Measurements from ENCODE around the gene POLR2H.

The POLR2H gene

DNA sequence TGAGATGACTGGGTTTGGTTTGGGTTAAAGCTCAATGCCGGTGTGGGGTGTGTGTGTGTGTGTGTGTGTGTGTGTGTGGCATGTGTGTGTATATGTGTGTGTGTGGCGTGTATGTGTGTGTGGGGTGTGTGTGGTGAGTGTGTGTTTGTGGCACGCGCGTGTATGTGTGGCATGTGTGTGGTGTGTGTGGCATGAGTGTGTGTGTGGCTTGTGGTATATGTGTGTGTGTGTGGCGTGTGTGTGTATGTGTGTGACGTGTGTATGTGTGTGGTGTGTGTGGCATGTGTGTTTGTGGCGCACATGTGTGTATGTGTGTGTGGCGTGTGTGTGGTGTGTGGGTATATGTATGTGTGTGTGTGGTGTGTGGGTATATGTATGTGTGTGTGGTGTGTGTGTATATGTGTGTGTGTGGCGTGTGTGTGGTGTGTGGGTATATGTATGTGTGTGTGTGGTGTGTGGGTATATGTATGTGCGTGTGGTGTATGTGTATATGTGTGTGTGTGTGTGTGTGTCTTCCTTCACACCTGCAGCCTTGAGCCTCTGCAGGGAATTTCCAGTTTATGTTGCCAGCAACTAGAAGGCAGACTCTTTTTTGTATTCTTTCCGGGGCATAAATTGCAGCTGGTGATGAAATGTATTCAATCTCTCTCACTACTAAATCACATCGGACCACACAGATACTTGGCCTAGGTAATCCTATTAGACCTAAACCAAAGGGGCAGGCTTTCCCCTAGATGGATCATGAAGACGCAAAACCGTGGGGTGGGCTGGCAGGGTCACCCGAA, 53.1 kb downstream of the POLR2H start:
- WGBS, 2 experiments: 84 to 88% methylated on average over 16 of the region's 16 CpGs
- no peak overlapping the region for H3K27ac ChIP-seq (ENCODE audit: insufficient read depth, low read depth, low read length, poor library complexity, severe bottlenecking)

DNA sequence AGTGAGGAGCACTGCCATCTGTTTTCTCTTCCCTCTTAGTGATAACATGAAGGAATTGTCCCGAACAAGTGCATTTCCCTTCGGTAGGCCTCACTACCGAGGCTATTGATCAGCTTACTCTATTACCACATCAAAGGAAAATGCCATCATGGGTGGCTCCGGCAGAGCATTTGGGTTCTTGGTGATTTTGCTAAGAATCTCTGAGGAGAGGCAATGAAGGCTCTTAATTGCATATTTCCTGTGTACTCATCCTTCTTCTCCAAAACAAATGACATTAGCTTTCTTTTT, 53.6 kb downstream of the POLR2H start:
- Histone ChIP-seq H3K27me3 (ENCODE audit: control insufficient read depth, insufficient read depth, low read length, poor library complexity, severe bottlenecking) (no peaks in the 10 kb centered on the region), H3K27ac (ENCODE audit: insufficient read depth, low read depth, low read length, poor library complexity, severe bottlenecking) (no peak overlapping the region), H3K4me3 (ENCODE audit: insufficient read depth, low read depth, low read length) (no peak overlapping the region), H3K9me3 (ENCODE audit: control insufficient read depth, low read length) (no peaks in the 10 kb centered on the region), H3K4me1 (ENCODE audit: control insufficient read depth, insufficient read depth, low read length) (no peaks in the 10 kb centered on the region), H3K36me3 (ENCODE audit: control insufficient read depth, insufficient read depth, low read length) (no peaks in the 10 kb centered on the region)
- WGBS, 2 experiments: 20 to 27% methylated on average over 4 of the region's 4 CpGs

More for the DNA sequence above, 53.1 kb downstream of the POLR2H start:
- Histone ChIP-seq H3K4me3 (ENCODE audit: insufficient read depth, low read depth, low read length) (no peak overlapping the region), H3K27me3 (ENCODE audit: control insufficient read depth, insufficient read depth, low read length, poor library complexity, severe bottlenecking) (no peaks in the 10 kb centered on the region), H3K9me3 (ENCODE audit: control insufficient read depth, low read length) (no peaks in the 10 kb centered on the region), H3K36me3 (ENCODE audit: control insufficient read depth, insufficient read depth, low read length) (no peaks in the 10 kb centered on the region), H3K4me1 (ENCODE audit: control insufficient read depth, insufficient read depth, low read length) (no peaks in the 10 kb centered on the region)

DNA sequence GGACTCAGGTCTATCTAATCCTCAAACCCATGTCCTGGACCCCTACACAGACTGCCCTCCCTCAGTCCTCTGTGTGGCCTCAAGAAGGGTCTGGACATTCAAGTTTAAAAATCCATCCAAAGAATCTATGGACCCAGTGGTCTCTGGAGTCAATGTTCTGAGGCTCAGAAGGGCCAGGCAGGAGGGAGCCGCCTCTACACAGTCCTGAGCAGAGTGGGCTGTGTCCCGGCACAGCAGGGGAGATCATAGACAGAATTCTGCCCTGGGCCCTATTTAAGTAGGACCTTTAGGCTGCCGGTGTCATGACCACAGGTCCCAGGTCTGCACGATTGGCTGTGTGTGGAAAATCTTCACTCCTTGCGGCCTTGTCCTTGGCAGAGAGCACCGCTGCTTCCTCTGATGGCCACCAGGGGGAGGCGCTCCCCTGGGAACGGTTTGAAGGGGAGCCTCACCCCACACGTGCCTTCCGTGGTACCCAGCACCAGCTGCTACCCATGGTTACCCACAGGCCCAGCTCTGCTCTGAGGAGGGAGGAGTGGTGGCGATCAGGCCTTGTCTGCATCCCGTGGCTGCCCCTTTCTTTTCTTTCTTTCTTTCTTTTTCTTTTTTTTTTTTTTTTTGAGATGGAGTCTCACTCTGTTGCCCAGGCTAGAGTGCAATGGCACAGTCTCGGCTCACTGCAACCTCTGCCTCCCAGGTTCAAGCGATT, 56.3 kb downstream of the POLR2H start:
- H3K4me3 ChIP-seq (ENCODE audit: insufficient read depth, low read depth, low read length): no peak overlapping the region
- H3K36me3 ChIP-seq (ENCODE audit: control insufficient read depth, insufficient read depth, low read length): no peaks in the 10 kb centered on the region
- no peak overlapping the region for H3K27ac ChIP-seq (ENCODE audit: insufficient read depth, low read depth, low read length, poor library complexity, severe bottlenecking)
- H3K4me1 ChIP-seq (ENCODE audit: control insufficient read depth, insufficient read depth, low read length): no peaks in the 10 kb centered on the region
- H3K9me3 ChIP-seq (ENCODE audit: control insufficient read depth, low read length): no peaks in the 10 kb centered on the region
- no peaks in the 10 kb centered on the region for H3K27me3 ChIP-seq (ENCODE audit: control insufficient read depth, insufficient read depth, low read length, poor library complexity, severe bottlenecking)
- WGBS, 2 experiments: 42 to 46% methylated on average over 12 of the region's 14 CpGs

Measured in ectodermal cell (in vitro differentiated cells).